HG02970 (cell line): Measurements from ENCODE around the gene RBM11.

Experiments
- ATAC-seq: cut with Tn5 transposase; IDR thresholded peaks from one replicate; pipeline ENCODE4 v1.9.1; 2021; ENCODE audit warnings: mild to moderate bottlenecking, moderate library complexity, moderate number of reproducible peaks; ENCODE audit not compliant: unreplicated experiment, low FRiP score

RBM11 gene

GRCh38 chr21:14267076-14267475 is 51.1 kb downstream of the RBM11 start:
- ATAC-seq, result no peak

- no peak for ATAC-seq
These were observed 54.7 kb downstream of the RBM11 start for GRCh38 chr21:14270631-14271030.

- ATAC-seq, result no peak
These were observed 55.1 kb downstream of the RBM11 start for GRCh38 chr21:14271053-14271452.

- no peak for ATAC-seq
These were observed 55.7 kb downstream of the RBM11 start for GRCh38 chr21:14271641-14272040.

- ATAC-seq, result no peak
These were observed 58.0 kb downstream of the RBM11 start for GRCh38 chr21:14273736-14274538.

GRCh38 chr21:14275702-14276205 is 59.8 kb downstream of the RBM11 start:
- no peak for ATAC-seq
